Tibial nerve (tissue), 4 donors: ENCODE data around the gene TP53I3. TPM values are rescaled to one million over a fixed set of nuclear protein-coding genes. Genes with fewer than 3 reads are reported as not detected.

Source experiments
- DNase-seq, 2 donors: peaks; one replicate each; pipeline ENCODE4 v3.0.0-alpha.2; 2019; ENCODE audit warnings: low spot score in 2 of 2
- H3K27ac ChIP-seq, 4 donors: fragments of 200-600 bp; sonication (generic) in 3 of 4; one replicate each; pipeline ENCODE4 v1.5.1; 2017 to 2019; ENCODE audit warnings: mild to moderate bottlenecking in 1 of 4
- H3K27me3 ChIP-seq, 2 donors: fragments of 200-600 bp; sonication (generic) in 1 of 2; one replicate each; pipeline versions ENCODE4 v1.5.1 to v1.6.0; 2017 to 2019
- H3K36me3 ChIP-seq, 3 donors: fragments of 200-600 bp; sonication (generic); one replicate each; pipeline ENCODE4 v1.5.1; 2018 to 2019
- H3K4me1 ChIP-seq, 4 donors: fragments of 200-600 bp; sonication (generic) in 3 of 4; one replicate each; pipeline ENCODE4 v1.5.1; 2017 to 2019
- H3K4me3 ChIP-seq, 4 donors: fragments of 200-600 bp; sonication (generic) in 3 of 4; one replicate each; pipeline ENCODE4 v1.5.1; 2017 to 2019; ENCODE audit warnings: mild to moderate bottlenecking in 1 of 4, moderate library complexity in 1 of 4
- H3K9me3 ChIP-seq, 4 donors: fragments of 200-600 bp; sonication (generic) in 3 of 4; one replicate each; pipeline ENCODE4 v1.5.1; 2017 to 2019
- CTCF ChIP-seq, 5 experiments: fragments of 200-600 bp in 3 of 5; fragments of 450-650 bp in 2 of 5; sonication (generic) in 3 of 5; IDR thresholded peaks; one replicate each; pipeline ENCODE4 v1.5.1; 2016 to 2019; ENCODE audit warnings: antibody characterized with exemption in 5 of 5, mild to moderate bottlenecking in 3 of 5, moderate library complexity in 2 of 5
- EP300 ChIP-seq, 2 donors: sonication (generic); formaldehyde crosslinking; IDR thresholded peaks; one replicate each; pipeline ENCODE4 v1.6.1; 2017; ENCODE audit warnings: antibody characterized with exemption in 2 of 2, mild to moderate bottlenecking in 1 of 2
- POLR2A ChIP-seq, 2 donors: fragments of 450-650 bp; IDR thresholded peaks; one replicate each; pipeline ENCODE4 v1.6.1; 2017; ENCODE audit warnings: antibody characterized with exemption in 2 of 2, mild to moderate bottlenecking in 2 of 2, moderate library complexity in 2 of 2
- WGBS, 2 donors: methylation state at CpG; one replicate each; pipeline ENCODE4 v1.1.5; 2018; 5-methylcytosine and 5-hydroxymethylcytosine counted together
- total RNA-seq, 4 donors: library from RNA; depleted of rRNA; stranded (reverse); fragments of >200 nt; gene quantifications; one replicate each; pipeline ENCODE4 v1.1.0, GENCODE V29; 2016

The TP53I3 gene
- total RNA-seq, 4 donors from 2014 or later: 21.0 to 134 (median 114) TPM

GRCh38 chr2:24085200-24085489 lies 511 bp upstream of the TP53I3 start:
- Histone ChIP-seq H3K27ac (peak overlapping the region; percentile 90 to 96 (median 92)), H3K4me3 (peak overlapping the region; percentile 59 to 78 (median 64)), H3K27me3 (no peaks in the 10 kb centered on the region), H3K36me3 (peaks cover 0 to 46% (median 0%) of the 10 kb centered on the region in 3 donors), H3K4me1 (peaks cover 0 to 17% (median 8%) of the 10 kb centered on the region in 4 donors), H3K9me3 (no peaks in the 10 kb centered on the region)
- TF ChIP-seq CTCF (IDR thresholded peaks at IDR 0.05) (no peak), EP300 (IDR thresholded peaks at IDR 0.05) (no peak), POLR2A (IDR thresholded peaks at IDR 0.05) (no peak)
- DNase-seq: no peak
- 8 to 19% methylated on average over 11 of the region's 11 CpGs for WGBS, 2 donors

- WGBS, 2 donors: 12 to 19% methylated on average over 11 of the region's 30 CpGs
- H3K36me3 ChIP-seq: peaks cover 0 to 56% (median 0%) of the 10 kb centered on the region in 3 donors
These were observed 858 bp downstream of the TP53I3 start for GRCh38 chr2:24083567-24084385.

GRCh38 chr2:24082787-24083566 lies 1.7 kb downstream of the TP53I3 start:
- Histone ChIP-seq H3K4me1 (peaks cover 0 to 24% (median 8%) of the 10 kb centered on the region in 4 donors), H3K4me3 (peak overlapping the region in 2 of 4 donors; percentile 62 to 66), H3K36me3 (peaks cover 0 to 56% (median 0%) of the 10 kb centered on the region in 3 donors), H3K27ac (peak overlapping the region; percentile 90 to 96 (median 92)), H3K27me3 (no peaks in the 10 kb centered on the region), H3K9me3 (no peaks in the 10 kb centered on the region)
- TF ChIP-seq CTCF (IDR thresholded peaks at IDR 0.05): no peak
- TF ChIP-seq POLR2A (IDR thresholded peaks at IDR 0.05): no peak
- no peak for TF ChIP-seq EP300 (IDR thresholded peaks at IDR 0.05)
- DNase-seq: no peak
- 77 to 83% methylated on average over 7 to 8 of the region's 8 CpGs for WGBS, 2 donors

More at GRCh38 chr2:24083567-24084385, 858 bp downstream of the TP53I3 start:
- peak overlapping the region; percentile 59 to 78 (median 64) for H3K4me3 ChIP-seq
- DNase-seq: no peak
- TF ChIP-seq POLR2A (IDR thresholded peaks at IDR 0.05): no peak
- TF ChIP-seq CTCF (IDR thresholded peaks at IDR 0.05): no peak
- no peak for TF ChIP-seq EP300 (IDR thresholded peaks at IDR 0.05)
- H3K4me1 ChIP-seq: peaks cover 0 to 17% (median 8%) of the 10 kb centered on the region in 4 donors
- H3K9me3 ChIP-seq: no peaks in the 10 kb centered on the region
- H3K27ac ChIP-seq: peak overlapping the region; percentile 90 to 96 (median 92)
- no peaks in the 10 kb centered on the region for H3K27me3 ChIP-seq

- H3K4me1 ChIP-seq: peaks cover 0 to 36% (median 11%) of the 10 kb centered on the region in 4 donors
- no peak for TF ChIP-seq POLR2A (IDR thresholded peaks at IDR 0.05)
- TF ChIP-seq CTCF (IDR thresholded peaks at IDR 0.05): no peak
- TF ChIP-seq EP300 (IDR thresholded peaks at IDR 0.05): no peak
- no peak for DNase-seq
- H3K27me3 ChIP-seq: no peaks in the 10 kb centered on the region
- no peaks in the 10 kb centered on the region for H3K9me3 ChIP-seq
- 59 to 64% methylated on average over 2 of the region's 2 CpGs for WGBS, 2 donors
- peaks cover 0 to 47% (median 0%) of the 10 kb centered on the region in 3 donors for H3K36me3 ChIP-seq
- H3K4me3 ChIP-seq: no peak overlapping the region
- no peak overlapping the region for H3K27ac ChIP-seq
These were observed 3.9 kb downstream of the TP53I3 start for GRCh38 chr2:24080701-24081100.
